ENCODE data around the gene INTS11. TPM values are rescaled to one million over a fixed set of nuclear protein-coding genes. Genes with fewer than 3 reads are reported as not detected.

INTS11 gene
- total and polyA plus RNA-seq, 9 of the 15 experiments (the other 6 are each of a cell fraction or from before 2014, with no cell fraction given) = 3.6 to 183 (median 110) TPM

GRCh38 chr1:1298861-1299685 is 25.4 kb downstream of the INTS11 start:
- Histone ChIP-seq H3K9me1 (ENCODE audit: control insufficient read depth, insufficient read depth, low read length) (peaks cover 16% of the 10 kb centered on the region), H3K4me3 (no peak overlapping the region), H3K4me2 (ENCODE audit: insufficient read depth, low read length) (no peak overlapping the region), H3K79me2 (ENCODE audit: control insufficient read depth, insufficient read depth, low read length) (peaks cover under 1% of the 10 kb centered on the region; the same call in 1 of the 3 replicates), H3K27ac (ENCODE audit: extremely low read depth, low read depth, low read length) (no peak overlapping the region), H3K9ac (ENCODE audit: insufficient read depth in 1 of 2, low read depth in 2 of 2, low read length in 2 of 2) (peak overlapping the region in 1 of 2 experiments; percentile 66; a peak in 1 of 4 replicates), H3K27me3 (ENCODE audit: control insufficient read depth in 2 of 2, insufficient read depth in 2 of 2, low read length in 2 of 2) (no peaks in the 10 kb centered on the region), H3K9me3 (replicated peaks; ENCODE audit: control insufficient read depth, insufficient read depth, low read depth, low read length) (no peaks in the 10 kb centered on the region), H4K20me1 (replicated peaks; ENCODE audit: control insufficient read depth, insufficient read depth, low read length) (peaks cover 14% of the 10 kb centered on the region; the same call in 1 of the 2 replicates), H3K4me1 (replicated peaks in 1 of 2; ENCODE audit: control insufficient read depth in 2 of 2, insufficient read depth in 2 of 2, low read length in 2 of 2) (peaks cover 4 to 76% of the 10 kb centered on the region in 2 experiments; a peak in 2 of 5 replicates), H2AFZ (ENCODE audit: low read depth, low read length) (no peak overlapping the region), H3K36me3 (ENCODE audit: control insufficient read depth, insufficient read depth, low read length) (peaks cover 15% of the 10 kb centered on the region; the same call in 1 of the 3 replicates)
- in situ Hi-C loops (cut with MboI) = no loop called here
- POLR2A ChIA-PET = interaction anchor here (0.5 kb wide), 1 partner anchor 267 kb away, joined by 3 read pairs; no protein-coding TSS in a partner anchor
- FAIRE-seq (no peak), DNase-seq (ENCODE audit: extremely low read depth in 1 of 4, low spot score in 3 of 4) (peak in 2 of 4 experiments; percentile 41 to 54), ATAC-seq (peak; percentile 62)
- 64% methylated on average over 27 of the region's 30 CpGs for WGBS (ENCODE audit: insufficient coverage, low coverage, missing lambda C conversion rate)
- CTCF ChIA-PET (ENCODE audit: low intra/inter-chr PET ratio) = interaction anchor here (0.5 kb wide), 1 partner anchor 557 kb away, joined by 3 read pairs; no protein-coding TSS in a partner anchor
- intact Hi-C loops (cut with micrococcal nuclease) = loop anchor here (10.0 kb wide), 1 partner anchor 314 kb away; the partner anchor contains the start of gene PERM1
- no TSS peak for BruUV-seq (replicated peaks)
- no peak for TF ChIP-seq RNF219 (CRISPR knock-in tag; IDR thresholded peaks at IDR 0.05)
- TF ChIP-seq PRMT5 (CRISPR knock-in tag; IDR thresholded peaks at IDR 0.05) = 0 out of 2 replicates have a peak, but pooled peaks have one; percentile 71
- TF ChIP-seq THRAP3 (IDR thresholded peaks at IDR 0.05; ENCODE audit: borderline replicate concordance) = no peak
- no peak for TF ChIP-seq ZNF79 (CRISPR knock-in tag; IDR thresholded peaks at IDR 0.05; ENCODE audit: low read depth)
- TF ChIP-seq ZC3H8 (IDR thresholded peaks at IDR 0.05) = no peak
- 0 out of 2 replicates have a peak, but pooled peaks have one; percentile 28 for TF ChIP-seq E2F4 (CRISPR knock-in tag; IDR thresholded peaks at IDR 0.05; ENCODE audit: low read depth)
- TF ChIP-seq, protein P1, sequence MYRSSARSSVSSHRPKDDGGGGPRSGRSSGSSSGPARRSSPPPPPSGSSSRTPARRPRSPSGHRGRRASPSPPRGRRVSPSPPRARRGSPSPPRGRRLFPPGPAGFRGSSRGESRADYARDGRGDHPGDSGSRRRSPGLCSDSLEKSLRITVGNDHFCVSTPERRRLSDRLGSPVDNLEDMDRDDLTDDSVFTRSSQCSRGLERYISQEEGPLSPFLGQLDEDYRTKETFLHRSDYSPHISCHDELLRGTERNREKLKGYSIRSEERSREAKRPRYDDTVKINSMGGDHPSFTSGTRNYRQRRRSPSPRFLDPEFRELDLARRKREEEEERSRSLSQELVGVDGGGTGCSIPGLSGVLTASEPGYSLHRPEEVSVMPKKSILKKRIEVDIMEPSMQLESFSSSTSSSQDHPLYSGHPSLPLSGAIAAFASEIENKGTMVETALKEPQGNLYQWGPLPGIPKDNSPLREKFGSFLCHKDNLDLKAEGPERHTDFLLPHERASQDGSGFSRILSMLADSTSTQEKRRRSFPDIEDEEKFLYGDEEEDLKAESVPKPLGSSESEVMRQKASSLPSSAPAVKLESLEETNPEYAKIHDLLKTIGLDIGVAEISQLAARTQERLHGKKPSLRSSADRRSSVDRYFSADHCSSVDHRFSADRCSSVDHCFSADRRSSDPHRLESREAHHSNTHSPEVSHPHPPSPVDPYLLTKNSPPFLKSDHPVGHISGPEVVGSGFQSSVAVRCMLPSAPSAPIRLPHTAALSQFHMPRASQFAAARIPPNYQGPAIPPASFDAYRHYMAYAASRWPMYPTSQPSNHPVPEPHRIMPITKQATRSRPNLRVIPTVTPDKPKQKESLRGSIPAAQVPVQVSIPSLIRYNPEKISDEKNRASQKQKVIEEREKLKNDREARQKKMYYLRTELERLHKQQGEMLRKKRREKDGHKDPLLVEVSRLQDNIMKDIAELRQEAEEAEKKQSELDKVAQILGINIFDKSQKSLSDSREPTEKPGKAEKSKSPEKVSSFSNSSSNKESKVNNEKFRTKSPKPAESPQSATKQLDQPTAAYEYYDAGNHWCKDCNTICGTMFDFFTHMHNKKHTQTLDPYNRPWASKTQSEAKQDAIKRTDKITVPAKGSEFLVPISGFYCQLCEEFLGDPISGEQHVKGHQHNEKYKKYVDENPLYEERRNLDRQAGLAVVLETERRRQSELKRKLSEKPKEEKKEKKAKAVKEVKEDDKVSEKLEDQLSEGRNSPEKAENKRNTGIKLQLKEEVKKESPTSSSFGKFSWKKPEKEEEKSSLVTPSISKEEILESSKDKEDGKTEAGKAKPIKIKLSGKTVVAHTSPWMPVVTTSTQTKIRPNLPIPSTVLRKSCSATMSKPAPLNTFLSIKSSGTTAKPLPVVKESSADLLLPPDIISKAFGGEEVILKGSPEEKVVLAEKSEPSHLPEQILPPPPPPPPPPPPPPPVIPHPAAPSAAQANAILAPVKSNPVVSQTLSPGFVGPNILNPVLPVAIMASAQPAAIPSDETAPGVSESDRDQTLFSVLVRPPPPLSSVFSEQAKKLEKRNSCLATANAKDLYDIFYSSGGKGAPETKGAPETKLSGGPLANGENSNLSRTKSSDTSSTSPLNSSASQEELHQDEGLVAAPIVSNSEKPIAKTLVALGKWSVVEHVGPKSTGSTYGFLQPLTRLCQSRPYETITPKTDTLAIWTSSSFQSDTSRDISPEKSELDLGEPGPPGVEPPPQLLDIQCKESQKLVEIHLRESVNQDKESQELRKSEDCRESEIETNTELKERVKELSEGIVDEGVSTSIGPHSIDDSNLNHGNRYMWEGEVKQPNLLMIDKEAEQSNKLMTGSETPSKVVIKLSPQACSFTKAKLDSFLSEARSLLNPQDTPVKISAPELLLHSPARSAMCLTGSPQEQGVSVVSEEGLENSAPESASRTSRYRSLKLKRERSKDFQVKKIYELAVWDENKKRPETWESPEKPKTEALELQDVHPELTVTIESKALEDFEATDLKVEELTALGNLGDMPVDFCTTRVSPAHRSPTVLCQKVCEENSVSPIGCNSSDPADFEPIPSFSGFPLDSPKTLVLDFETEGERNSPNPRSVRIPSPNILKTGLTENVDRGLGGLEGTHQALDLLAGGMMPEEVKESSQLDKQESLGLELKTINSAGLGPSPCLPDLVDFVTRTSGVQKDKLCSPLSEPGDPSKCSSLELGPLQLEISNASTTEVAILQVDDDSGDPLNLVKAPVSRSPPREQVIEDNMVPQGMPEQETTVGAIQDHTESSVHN (IDR thresholded peaks at IDR 0.05; ENCODE audit: borderline replicate concordance in 1 of 2, low read depth in 1 of 2) = no peak
- TF ChIP-seq POLR3G (IDR thresholded peaks at IDR 0.05; ENCODE audit: extremely low read depth, insufficient read length, insufficient replicate concordance) = no peak

Data from K562 (cell line).